GM18519 (cell line): ENCODE results near the gene KRT78.

Experiments used
- ATAC-seq: cut with Tn5 transposase; IDR thresholded peaks from one replicate; pipeline ENCODE4 v1.9.1; 2021; ENCODE audit warnings: mild to moderate bottlenecking, moderate library complexity; ENCODE audit not compliant: unreplicated experiment, low FRiP score

KRT78 gene

GRCh38 chr12:52844386-52844785 is 4.4 kb downstream of the KRT78 start:
- ATAC-seq: no peak

GRCh38 chr12:52839436-52840105 is 9.2 kb downstream of the KRT78 start:
- ATAC-seq: no peak

GRCh38 chr12:52838609-52839435 is 10.0 kb downstream of the KRT78 start:
- no peak for ATAC-seq

GRCh38 chr12:52837781-52838608 is 10.8 kb downstream of the KRT78 start:
- ATAC-seq: no peak

GRCh38 chr12:52837413-52837741 is 11.4 kb downstream of the KRT78 start:
- ATAC-seq: no peak

GRCh38 chr12:52836491-52837412 is 12.0 kb downstream of the KRT78 start:
- ATAC-seq: no peak

GRCh38 chr12:52836042-52836466 is 12.7 kb downstream of the KRT78 start:
- no peak for ATAC-seq

- no peak for ATAC-seq
These were observed 13.3 kb downstream of the KRT78 start for GRCh38 chr12:52835271-52836041.

GRCh38 chr12:52834727-52835001 is 14.1 kb downstream of the KRT78 start:
- no peak for ATAC-seq

GRCh38 chr12:52833922-52834726 is 14.7 kb downstream of the KRT78 start, which contains the start of gene KRT79:
Gene KRT79 (minus strand): TSS chr12:52834311. CDS start chr12:52834260, 51 bp downstream.
- ATAC-seq: no peak

GRCh38 chr12:52832985-52833905 is 15.5 kb downstream of the KRT78 start:
- no peak for ATAC-seq

GRCh38 chr12:52832451-52832850 is 16.3 kb downstream of the KRT78 start:
- no peak for ATAC-seq

- ATAC-seq: no peak
These were observed 17.5 kb downstream of the KRT78 start for GRCh38 chr12:52831251-52831650.

GRCh38 chr12:52829986-52830770 is 18.6 kb downstream of the KRT78 start:
- ATAC-seq: no peak

GRCh38 chr12:52828591-52829021 is 20.2 kb downstream of the KRT78 start:
- ATAC-seq: no peak

GRCh38 chr12:52828156-52828555 is 20.6 kb downstream of the KRT78 start:
- ATAC-seq: no peak
